Measurements from ENCODE around the gene TMEM150C. TPM values are rescaled to one million over a fixed set of nuclear protein-coding genes. Genes with fewer than 3 reads are reported as not detected.
"Not testable (repeated sequence)": the region's sequence is repeated elsewhere in the genome, so short reads cannot be mapped to it uniquely, and the experiment has no call there.

The TMEM150C gene
- total RNA-seq, 1 donor: 3.3 TPM

DNA sequence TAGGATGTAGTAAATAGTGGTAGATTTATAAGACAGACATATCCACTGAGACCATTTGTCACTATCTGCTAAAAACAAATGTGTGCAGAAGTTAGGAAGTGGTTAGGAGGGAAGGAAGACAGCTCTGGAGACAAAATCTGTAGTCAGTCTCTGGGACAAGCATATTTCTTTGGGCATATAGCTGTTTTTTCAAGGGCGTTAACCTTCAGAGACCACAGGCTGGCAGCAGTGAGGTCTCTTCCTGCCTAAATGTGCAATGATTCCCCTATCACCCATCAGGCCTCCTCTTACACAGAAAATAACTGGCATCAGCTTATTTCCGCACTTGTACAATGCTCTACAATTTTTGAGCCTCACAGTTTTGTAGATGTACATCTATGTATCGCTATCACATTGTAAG is 6.5 kb downstream of the TMEM150C start:
- Histone ChIP-seq H3K4me3 (ENCODE audit: insufficient read depth, low read length) (no peak overlapping the region), H3K27me3 (ENCODE audit: insufficient read depth, low read length) (peaks cover 26% of the 10 kb centered on the region), H3K36me3 (ENCODE audit: insufficient read depth, low read length) (no peaks in the 10 kb centered on the region), H3K27ac (ENCODE audit: low read depth, low read length) (no peak overlapping the region), H2AFZ (ENCODE audit: low read length) (no peak overlapping the region), H3K79me2 (ENCODE audit: insufficient read depth, low read length) (no peaks in the 10 kb centered on the region), H3K9me3 (ENCODE audit: low read depth, low read length) (no peaks in the 10 kb centered on the region), H3K4me1 (ENCODE audit: insufficient read depth, low read length) (no peaks in the 10 kb centered on the region), H4K20me1 (ENCODE audit: insufficient read depth, low read length) (no peaks in the 10 kb centered on the region), H3K4me2 (ENCODE audit: insufficient read depth, low read length) (no peak overlapping the region)
- TF ChIP-seq, protein P1, sequence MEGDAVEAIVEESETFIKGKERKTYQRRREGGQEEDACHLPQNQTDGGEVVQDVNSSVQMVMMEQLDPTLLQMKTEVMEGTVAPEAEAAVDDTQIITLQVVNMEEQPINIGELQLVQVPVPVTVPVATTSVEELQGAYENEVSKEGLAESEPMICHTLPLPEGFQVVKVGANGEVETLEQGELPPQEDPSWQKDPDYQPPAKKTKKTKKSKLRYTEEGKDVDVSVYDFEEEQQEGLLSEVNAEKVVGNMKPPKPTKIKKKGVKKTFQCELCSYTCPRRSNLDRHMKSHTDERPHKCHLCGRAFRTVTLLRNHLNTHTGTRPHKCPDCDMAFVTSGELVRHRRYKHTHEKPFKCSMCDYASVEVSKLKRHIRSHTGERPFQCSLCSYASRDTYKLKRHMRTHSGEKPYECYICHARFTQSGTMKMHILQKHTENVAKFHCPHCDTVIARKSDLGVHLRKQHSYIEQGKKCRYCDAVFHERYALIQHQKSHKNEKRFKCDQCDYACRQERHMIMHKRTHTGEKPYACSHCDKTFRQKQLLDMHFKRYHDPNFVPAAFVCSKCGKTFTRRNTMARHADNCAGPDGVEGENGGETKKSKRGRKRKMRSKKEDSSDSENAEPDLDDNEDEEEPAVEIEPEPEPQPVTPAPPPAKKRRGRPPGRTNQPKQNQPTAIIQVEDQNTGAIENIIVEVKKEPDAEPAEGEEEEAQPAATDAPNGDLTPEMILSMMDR (IDR thresholded peaks at IDR 0.05; ENCODE audit: extremely low read depth, low read depth, low read length): no peak
- no peak for DNase-seq (ENCODE audit: insufficient read length, low spot score, missing footprints)

DNA sequence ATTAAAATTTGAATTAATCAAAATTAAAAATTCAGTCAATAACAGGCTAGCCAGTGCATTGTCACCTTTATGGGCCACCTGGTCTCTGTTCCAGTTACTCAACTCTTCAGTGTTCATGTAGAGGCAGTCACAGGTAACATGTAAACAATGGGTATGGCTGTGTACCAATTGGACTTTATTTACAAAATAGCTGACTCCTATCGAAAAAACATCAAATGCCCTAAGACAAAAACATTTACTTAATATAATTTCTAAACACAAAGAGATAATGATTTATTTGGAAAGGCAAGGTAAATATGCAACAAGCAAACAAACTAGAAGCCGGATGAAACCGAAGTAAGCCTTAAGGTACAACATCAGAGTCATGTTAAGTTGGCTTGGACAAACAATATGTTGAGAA is 8.8 kb downstream of the TMEM150C start:
- H3K4me2 ChIP-seq (ENCODE audit: insufficient read depth, low read length): no peak overlapping the region
- H3K27me3 ChIP-seq (ENCODE audit: insufficient read depth, low read length): peaks cover 11% of the 10 kb centered on the region
- no peaks in the 10 kb centered on the region for H4K20me1 ChIP-seq (ENCODE audit: insufficient read depth, low read length)
- H3K79me2 ChIP-seq (ENCODE audit: insufficient read depth, low read length): no peaks in the 10 kb centered on the region
- no peaks in the 10 kb centered on the region for H3K36me3 ChIP-seq (ENCODE audit: insufficient read depth, low read length)
- H3K9me3 ChIP-seq (ENCODE audit: low read depth, low read length): no peaks in the 10 kb centered on the region
- H3K27ac ChIP-seq (ENCODE audit: low read depth, low read length): no peak overlapping the region
- H3K4me1 ChIP-seq (ENCODE audit: insufficient read depth, low read length): no peaks in the 10 kb centered on the region
- H3K4me3 ChIP-seq (ENCODE audit: insufficient read depth, low read length): no peak overlapping the region
- no peak for DNase-seq (ENCODE audit: insufficient read length, low spot score, missing footprints)
- no peak overlapping the region for H2AFZ ChIP-seq (ENCODE audit: low read length)
- TF ChIP-seq, protein P1 (IDR thresholded peaks at IDR 0.05; ENCODE audit: extremely low read depth, low read depth, low read length): no peak

GRCh38 chr4:82551734-82552133 is 10.1 kb downstream of the TMEM150C start:
- H3K4me3 ChIP-seq (ENCODE audit: insufficient read depth, low read length): no peak overlapping the region
- H3K4me2 ChIP-seq (ENCODE audit: insufficient read depth, low read length): no peak overlapping the region
- no peak overlapping the region for H3K27ac ChIP-seq (ENCODE audit: low read depth, low read length)
- TF ChIP-seq, protein P1 (IDR thresholded peaks at IDR 0.05; ENCODE audit: extremely low read depth, low read depth, low read length): no peak
- no peak overlapping the region for H2AFZ ChIP-seq (ENCODE audit: low read length)
- DNase-seq (ENCODE audit: insufficient read length, low spot score, missing footprints): no peak
- no peaks in the 10 kb centered on the region for H3K79me2 ChIP-seq (ENCODE audit: insufficient read depth, low read length)
- H3K36me3 ChIP-seq (ENCODE audit: insufficient read depth, low read length): no peaks in the 10 kb centered on the region
- no peaks in the 10 kb centered on the region for H3K9me3 ChIP-seq (ENCODE audit: low read depth, low read length)
- H4K20me1 ChIP-seq (ENCODE audit: insufficient read depth, low read length): no peaks in the 10 kb centered on the region
- H3K4me1 ChIP-seq (ENCODE audit: insufficient read depth, low read length): no peaks in the 10 kb centered on the region
- H3K27me3 ChIP-seq (ENCODE audit: insufficient read depth, low read length): peaks cover 11% of the 10 kb centered on the region

GRCh38 chr4:82547850-82548249 is 13.9 kb downstream of the TMEM150C start:
- H3K4me1 ChIP-seq (ENCODE audit: insufficient read depth, low read length); H2AFZ ChIP-seq (ENCODE audit: low read length); DNase-seq (ENCODE audit: insufficient read length, low spot score, missing footprints); H3K27me3 ChIP-seq (ENCODE audit: insufficient read depth, low read length); H3K4me2 ChIP-seq (ENCODE audit: insufficient read depth, low read length); H3K27ac ChIP-seq (ENCODE audit: low read depth, low read length); H3K4me3 ChIP-seq (ENCODE audit: insufficient read depth, low read length); H3K9me3 ChIP-seq (ENCODE audit: low read depth, low read length); H3K36me3 ChIP-seq (ENCODE audit: insufficient read depth, low read length); H4K20me1 ChIP-seq (ENCODE audit: insufficient read depth, low read length); H3K79me2 ChIP-seq (ENCODE audit: insufficient read depth, low read length): not testable (repeated sequence)

All from osteoblast (primary cell).